ENCODE data around the gene SERPINA1. TPM values are rescaled to one million over a fixed set of nuclear protein-coding genes. Genes with fewer than 3 reads are reported as not detected.

Gene SERPINA1
- total and polyA plus RNA-seq, 4 donors: 10,220 to 47,972 (median 25,583) TPM

DNA sequence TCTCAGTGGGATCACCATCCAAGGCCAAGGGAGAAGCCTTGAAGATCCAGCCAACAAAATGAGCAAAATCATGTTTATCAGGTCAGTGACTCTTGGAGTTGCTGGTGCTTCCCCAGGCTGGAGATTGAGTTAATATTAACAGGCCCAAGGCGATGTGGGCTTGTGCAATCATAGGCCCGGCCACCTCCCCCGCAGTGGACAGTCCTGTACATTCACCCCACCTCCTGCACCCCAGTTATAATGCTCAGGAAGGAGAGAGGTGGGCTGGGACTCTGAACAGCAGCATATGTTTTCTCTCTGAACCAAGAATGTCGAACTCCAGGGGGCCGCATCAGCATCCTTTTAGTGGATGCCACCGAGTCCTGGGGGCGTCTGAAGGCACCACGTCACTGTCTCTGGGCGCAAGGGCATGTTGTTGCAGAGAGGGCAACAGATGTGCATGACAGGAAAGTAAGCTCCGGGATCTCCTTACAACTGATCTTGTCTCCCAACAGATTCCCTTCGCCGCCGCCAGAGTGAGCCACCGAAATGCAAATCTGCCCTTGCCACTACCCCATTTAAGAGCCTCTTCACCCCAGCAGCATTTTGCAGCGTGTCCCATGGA lies 33.1 kb downstream of the SERPINA1 start:
- peak overlapping the region in 2 of 3 donors; percentile 36 to 46 for H3K4me3 ChIP-seq (ENCODE audit: low read depth in 1 of 3, low read length in 3 of 3)
- peak overlapping the region in 1 of 2 donors; percentile 7 for H3K9ac ChIP-seq (ENCODE audit: low read depth in 1 of 2, low read length in 2 of 2)
- peak; percentile 53 for DNase-seq (ENCODE audit: low spot score)
- H3K36me3 ChIP-seq (ENCODE audit: control insufficient read depth in 4 of 4, insufficient read depth in 3 of 4, low read depth in 1 of 4, low read length in 3 of 4): no peaks in the 10 kb centered on the region
- peaks cover 9 to 20% (median 12%) of the 10 kb centered on the region in 4 donors for H3K4me1 ChIP-seq (ENCODE audit: control insufficient read depth in 4 of 4, insufficient read depth in 4 of 4, low read length in 3 of 4)
- TF ChIP-seq EGR1 (IDR thresholded peaks at IDR 0.05; ENCODE audit: low read depth in 2 of 2) (peak; percentile 94 to 96), SP1 (IDR thresholded peaks at IDR 0.05) (peak; percentile 68), RXRA (IDR thresholded peaks at IDR 0.05) (peak; percentile 86 to 92), JUND (IDR thresholded peaks at IDR 0.05) (peak in 1 of 2 donors; percentile 63), YY1 (IDR thresholded peaks at IDR 0.05) (peak; percentile 58), NR2F2 (IDR thresholded peaks at IDR 0.05) (peak; percentile 10), FOXA1 (IDR thresholded peaks at IDR 0.05) (no peak), FOXA2 (IDR thresholded peaks at IDR 0.05) (no peak), HNF4A (conservative IDR thresholded peaks at IDR 0.05) (peak; percentile 62 to 73), RAD21 (IDR thresholded peaks at IDR 0.05) (peak; percentile 70 to 77)
- TF ChIP-seq, protein P1, sequence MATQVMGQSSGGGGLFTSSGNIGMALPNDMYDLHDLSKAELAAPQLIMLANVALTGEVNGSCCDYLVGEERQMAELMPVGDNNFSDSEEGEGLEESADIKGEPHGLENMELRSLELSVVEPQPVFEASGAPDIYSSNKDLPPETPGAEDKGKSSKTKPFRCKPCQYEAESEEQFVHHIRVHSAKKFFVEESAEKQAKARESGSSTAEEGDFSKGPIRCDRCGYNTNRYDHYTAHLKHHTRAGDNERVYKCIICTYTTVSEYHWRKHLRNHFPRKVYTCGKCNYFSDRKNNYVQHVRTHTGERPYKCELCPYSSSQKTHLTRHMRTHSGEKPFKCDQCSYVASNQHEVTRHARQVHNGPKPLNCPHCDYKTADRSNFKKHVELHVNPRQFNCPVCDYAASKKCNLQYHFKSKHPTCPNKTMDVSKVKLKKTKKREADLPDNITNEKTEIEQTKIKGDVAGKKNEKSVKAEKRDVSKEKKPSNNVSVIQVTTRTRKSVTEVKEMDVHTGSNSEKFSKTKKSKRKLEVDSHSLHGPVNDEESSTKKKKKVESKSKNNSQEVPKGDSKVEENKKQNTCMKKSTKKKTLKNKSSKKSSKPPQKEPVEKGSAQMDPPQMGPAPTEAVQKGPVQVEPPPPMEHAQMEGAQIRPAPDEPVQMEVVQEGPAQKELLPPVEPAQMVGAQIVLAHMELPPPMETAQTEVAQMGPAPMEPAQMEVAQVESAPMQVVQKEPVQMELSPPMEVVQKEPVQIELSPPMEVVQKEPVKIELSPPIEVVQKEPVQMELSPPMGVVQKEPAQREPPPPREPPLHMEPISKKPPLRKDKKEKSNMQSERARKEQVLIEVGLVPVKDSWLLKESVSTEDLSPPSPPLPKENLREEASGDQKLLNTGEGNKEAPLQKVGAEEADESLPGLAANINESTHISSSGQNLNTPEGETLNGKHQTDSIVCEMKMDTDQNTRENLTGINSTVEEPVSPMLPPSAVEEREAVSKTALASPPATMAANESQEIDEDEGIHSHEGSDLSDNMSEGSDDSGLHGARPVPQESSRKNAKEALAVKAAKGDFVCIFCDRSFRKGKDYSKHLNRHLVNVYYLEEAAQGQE (IDR thresholded peaks at IDR 0.05): peak; percentile 49
- TF ChIP-seq, protein P2, sequence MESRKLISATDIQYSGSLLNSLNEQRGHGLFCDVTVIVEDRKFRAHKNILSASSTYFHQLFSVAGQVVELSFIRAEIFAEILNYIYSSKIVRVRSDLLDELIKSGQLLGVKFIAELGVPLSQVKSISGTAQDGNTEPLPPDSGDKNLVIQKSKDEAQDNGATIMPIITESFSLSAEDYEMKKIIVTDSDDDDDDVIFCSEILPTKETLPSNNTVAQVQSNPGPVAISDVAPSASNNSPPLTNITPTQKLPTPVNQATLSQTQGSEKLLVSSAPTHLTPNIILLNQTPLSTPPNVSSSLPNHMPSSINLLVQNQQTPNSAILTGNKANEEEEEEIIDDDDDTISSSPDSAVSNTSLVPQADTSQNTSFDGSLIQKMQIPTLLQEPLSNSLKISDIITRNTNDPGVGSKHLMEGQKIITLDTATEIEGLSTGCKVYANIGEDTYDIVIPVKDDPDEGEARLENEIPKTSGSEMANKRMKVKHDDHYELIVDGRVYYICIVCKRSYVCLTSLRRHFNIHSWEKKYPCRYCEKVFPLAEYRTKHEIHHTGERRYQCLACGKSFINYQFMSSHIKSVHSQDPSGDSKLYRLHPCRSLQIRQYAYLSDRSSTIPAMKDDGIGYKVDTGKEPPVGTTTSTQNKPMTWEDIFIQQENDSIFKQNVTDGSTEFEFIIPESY (IDR thresholded peaks at IDR 0.05): peak; percentile 48
- TF ChIP-seq, protein P3, sequence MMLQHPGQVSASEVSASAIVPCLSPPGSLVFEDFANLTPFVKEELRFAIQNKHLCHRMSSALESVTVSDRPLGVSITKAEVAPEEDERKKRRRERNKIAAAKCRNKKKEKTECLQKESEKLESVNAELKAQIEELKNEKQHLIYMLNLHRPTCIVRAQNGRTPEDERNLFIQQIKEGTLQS (IDR thresholded peaks at IDR 0.05): no peak
- TF ChIP-seq, protein P4, sequence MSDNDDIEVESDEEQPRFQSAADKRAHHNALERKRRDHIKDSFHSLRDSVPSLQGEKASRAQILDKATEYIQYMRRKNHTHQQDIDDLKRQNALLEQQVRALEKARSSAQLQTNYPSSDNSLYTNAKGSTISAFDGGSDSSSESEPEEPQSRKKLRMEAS (IDR thresholded peaks at IDR 0.05): peak; percentile 62
- TF ChIP-seq, protein P5, sequence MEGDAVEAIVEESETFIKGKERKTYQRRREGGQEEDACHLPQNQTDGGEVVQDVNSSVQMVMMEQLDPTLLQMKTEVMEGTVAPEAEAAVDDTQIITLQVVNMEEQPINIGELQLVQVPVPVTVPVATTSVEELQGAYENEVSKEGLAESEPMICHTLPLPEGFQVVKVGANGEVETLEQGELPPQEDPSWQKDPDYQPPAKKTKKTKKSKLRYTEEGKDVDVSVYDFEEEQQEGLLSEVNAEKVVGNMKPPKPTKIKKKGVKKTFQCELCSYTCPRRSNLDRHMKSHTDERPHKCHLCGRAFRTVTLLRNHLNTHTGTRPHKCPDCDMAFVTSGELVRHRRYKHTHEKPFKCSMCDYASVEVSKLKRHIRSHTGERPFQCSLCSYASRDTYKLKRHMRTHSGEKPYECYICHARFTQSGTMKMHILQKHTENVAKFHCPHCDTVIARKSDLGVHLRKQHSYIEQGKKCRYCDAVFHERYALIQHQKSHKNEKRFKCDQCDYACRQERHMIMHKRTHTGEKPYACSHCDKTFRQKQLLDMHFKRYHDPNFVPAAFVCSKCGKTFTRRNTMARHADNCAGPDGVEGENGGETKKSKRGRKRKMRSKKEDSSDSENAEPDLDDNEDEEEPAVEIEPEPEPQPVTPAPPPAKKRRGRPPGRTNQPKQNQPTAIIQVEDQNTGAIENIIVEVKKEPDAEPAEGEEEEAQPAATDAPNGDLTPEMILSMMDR (IDR thresholded peaks at IDR 0.05; ENCODE audit: low read depth, low read length, missing input control): peak; percentile 44
- WGBS: 12% methylated on average over 15 of the region's 15 CpGs
- H3K27me3 ChIP-seq (ENCODE audit: control insufficient read depth in 4 of 4, insufficient read depth in 4 of 4, low read length in 3 of 4): no peaks in the 10 kb centered on the region
- H3K27ac ChIP-seq (ENCODE audit: low read depth in 1 of 2, low read length in 2 of 2): peak overlapping the region; percentile 55 to 82
- no peaks in the 10 kb centered on the region for H3K9me3 ChIP-seq (ENCODE audit: control insufficient read depth in 4 of 4, low read length in 3 of 4)
